Renal cortical epithelial cell (primary cell): ENCODE results near the gene TRNT1. TPM values are rescaled to one million over a fixed set of nuclear protein-coding genes. Genes with fewer than 3 reads are reported as not detected.

Source experiments
- DNase-seq: peaks from one replicate; pipeline ENCODE4 v3.0.0-alpha.2; 2011; ENCODE audit warnings: low read depth
- total RNA-seq: library from RNA; depleted of rRNA; stranded (reverse); fragments of >200 nt; gene quantifications from 2 replicates; pipeline ENCODE4 v1.2.3, GENCODE V29; 2014

The TRNT1 gene
- total RNA-seq, 1 donor from 2014 or later: 37.3 TPM

DNA sequence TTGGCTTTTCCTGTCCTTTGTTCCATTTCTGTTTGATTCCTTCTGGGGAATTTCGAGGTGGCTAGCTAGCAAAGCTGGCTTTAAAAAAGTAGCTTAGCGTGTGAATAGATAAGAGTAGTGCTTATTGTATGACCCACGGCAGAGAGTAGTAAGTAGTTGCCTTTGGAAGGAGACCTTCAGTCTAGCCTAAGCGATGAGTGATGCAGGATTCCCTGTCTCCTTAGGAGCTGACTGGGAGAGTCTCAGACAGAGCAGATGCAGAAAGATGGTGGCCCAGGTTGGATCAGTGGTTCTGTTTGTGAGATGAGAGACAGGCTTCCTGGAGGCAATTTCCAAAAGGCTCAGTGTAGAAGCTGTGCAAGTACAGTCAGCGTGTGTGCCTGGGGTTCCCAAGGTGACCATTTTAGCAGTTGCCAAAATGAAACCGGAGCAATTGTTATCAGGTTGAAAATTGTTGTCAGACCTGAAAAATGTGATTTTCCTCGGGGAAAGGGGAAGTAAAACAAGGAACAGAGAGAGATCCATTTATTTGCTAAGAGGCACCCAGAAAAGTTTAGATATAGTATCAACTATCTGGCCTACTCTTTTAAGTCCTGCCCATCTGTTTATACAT, 15.9 kb upstream of the TRNT1 start:
- no peak for DNase-seq

DNA sequence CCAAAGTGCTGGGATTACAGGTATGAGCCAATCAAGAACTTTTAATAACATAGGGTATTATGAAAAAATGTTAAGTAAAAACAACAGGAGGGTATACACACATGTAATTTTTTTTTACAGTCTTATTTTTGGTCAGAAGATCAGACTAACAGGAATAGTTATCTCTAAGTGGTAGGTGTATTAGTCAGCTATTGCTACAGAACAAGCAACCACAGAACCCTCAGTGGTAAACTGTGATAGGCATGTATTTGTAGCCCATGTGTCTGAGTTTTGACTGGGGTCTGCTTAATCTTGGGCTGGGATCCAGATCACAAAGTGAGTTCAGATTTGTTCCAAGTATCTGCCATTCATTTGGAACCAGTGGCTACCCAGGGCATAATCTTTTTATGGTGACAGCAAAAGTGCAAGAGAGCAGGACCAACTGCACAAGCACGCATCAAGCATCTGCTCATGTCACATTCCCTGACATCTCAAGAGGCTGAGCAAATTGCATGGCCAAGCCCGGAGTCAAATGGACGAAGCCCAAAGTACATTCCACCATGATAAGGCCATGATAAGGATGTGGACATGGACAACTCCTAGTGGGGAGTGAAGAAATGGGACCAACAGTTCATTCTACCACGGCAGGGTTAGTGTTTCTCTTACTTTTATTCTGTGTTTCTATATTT, 13.6 kb upstream of the TRNT1 start:
- no peak for DNase-seq

DNA sequence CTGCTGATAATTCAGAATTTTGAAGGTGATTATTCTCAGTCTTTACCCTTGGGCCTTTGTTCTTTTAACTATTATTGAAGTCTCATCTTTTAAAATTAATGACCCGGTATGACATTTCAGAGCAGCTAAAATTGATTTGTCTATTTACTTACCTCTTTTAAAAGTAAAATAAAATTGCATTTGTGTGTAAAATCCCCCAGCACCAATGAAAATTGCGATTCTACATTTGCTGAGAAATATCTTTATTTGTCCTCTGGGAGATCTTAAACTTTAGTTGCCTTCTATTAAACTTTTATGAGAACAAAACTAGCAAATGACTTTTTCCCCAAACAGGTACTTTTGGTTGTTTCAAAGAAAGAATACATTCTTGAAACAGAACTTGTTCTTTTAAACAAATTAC, 9.1 kb upstream of the TRNT1 start:
- no peak for DNase-seq

DNA sequence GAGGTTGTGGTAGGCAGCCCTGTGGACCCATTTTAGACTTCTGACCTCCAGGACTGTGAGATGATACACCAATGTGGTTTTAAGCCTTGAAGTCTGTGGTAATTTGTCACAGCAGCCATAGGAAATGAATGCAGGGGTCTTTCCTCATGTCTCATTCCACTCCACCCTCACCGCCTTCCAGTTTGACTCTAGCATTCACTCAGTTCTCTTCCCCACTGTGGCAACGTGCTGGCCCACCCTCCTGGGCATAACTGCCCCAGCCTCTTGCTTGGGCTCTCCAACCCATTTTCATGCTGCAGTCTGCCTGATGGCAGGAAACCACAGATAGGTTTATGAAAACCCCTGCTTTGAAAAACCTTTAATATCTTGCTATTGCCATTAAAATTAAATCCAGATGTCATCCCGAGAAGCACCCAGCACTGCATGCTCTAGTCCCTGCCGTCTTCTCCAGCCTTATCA, 7.3 kb upstream of the TRNT1 start:
- DNase-seq: no peak

DNA sequence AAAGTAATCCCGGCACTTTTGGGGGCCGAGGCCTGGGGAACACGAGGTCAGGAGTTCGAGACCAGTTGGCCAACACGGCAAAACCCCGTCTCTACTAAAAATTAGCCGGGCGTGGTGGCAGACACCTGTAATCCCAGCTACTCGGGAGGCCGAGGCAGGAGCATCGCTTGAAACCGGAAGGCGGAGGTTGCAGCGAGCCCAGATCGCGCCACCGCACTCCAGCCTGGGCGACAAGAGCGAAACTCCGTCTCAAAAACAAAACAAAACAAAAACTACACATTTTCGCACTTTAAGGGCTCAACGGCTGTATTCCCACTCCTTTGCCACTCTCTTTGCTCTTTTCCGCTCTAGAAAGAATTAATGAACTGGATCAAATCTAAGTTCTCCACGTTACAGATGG, 763 bp upstream of the TRNT1 start:
- no peak for DNase-seq

DNA sequence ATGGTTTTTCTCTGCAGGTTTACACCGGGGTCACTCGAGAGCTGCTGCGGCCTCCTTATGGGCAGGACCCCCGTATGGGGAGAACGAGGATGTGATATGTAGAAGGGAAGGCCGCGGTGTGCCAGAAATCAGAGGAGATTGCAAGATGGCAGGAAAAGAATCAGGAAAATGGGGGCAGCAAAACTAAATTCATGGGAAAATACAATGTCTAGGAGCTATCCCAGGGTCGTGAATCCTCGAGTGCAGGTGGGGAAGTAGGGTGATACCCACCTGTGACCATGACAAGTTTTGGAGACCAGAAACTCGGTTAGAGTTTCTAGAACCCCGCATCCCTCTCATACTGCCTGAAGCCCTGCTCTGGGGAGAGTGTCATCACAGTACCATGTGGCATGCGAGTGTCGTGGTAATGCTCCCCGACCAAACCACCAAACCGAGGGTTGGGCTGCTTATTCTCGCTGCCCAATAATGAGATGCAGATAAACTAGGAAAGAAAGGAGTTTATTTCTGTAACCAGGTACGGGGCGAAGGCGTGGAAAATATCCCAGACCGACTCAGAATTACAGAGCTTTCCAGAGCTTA, 781 bp downstream of the TRNT1 start:
- no peak for DNase-seq

DNA sequence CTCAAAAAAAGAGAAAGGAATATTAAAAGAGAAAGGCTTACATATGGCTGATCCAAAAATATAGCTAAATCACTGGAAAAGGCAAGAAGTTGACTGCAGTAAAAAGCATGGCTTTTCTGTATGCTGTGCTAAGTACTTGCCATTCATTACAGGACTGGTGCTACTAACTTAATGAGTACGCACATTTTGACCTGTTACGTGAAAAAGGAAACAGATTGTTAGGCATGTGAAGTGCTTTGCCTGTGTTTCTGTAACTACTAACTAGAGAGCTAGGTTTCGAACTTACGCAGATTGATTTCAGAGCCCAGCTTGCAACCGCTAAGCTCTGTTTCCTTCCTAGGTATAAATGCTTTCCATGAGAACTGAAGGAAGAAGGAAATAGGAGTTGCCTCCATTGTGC, 2.8 kb downstream of the TRNT1 start:
- no peak for DNase-seq

DNA sequence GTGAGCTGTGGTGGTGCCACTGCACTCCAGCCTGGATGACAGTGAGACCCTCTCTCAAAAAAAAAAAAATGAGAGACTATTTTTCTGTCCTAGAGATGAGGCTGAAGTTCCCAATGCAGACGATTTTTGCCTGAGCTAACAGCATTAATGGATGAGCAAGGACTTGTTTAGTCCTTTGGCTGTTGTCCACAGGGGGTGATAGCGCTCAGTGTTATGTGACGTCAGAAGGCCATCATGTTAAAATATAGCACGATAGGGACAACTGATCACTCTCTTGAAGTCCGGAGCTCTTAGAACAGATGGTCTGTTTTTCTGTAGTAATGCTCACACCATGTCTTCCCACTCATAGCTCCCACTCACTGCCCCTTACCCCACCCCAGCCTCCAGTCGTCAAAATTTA, 6.8 kb downstream of the TRNT1 start:
- DNase-seq: no peak

DNA sequence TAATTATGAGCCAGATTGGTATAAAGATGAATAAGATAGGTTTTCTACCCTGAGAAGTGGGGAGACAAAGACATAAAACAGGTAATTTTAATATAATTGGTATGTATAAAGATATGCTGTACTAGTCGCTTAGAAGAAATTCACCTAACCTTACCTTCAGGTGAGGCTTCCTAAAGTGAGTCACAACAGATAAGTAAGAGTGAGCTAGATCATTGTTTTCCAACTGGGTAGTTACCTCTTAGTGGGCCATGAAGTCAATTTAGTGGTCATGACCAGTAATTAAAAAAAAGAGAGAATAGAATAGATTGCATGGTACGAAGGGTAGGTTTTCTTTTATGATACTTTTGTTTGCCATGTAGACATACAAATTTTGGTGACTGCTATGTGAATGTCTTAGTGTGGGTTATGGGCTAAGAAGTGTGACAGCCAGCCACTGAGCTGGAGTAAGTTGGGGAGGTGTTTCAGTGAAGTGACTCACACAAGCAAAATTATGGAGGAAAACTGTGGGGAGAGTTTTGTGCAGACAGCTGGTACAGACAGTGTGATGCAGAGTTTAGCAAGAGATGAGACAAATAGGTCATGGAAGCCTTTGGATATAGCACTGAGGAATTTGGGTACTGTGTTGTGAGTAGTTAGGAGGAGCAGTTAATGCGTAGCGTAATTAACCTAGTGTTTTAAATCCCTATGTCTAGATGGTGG, 8.2 kb downstream of the TRNT1 start:
- no peak for DNase-seq

DNA sequence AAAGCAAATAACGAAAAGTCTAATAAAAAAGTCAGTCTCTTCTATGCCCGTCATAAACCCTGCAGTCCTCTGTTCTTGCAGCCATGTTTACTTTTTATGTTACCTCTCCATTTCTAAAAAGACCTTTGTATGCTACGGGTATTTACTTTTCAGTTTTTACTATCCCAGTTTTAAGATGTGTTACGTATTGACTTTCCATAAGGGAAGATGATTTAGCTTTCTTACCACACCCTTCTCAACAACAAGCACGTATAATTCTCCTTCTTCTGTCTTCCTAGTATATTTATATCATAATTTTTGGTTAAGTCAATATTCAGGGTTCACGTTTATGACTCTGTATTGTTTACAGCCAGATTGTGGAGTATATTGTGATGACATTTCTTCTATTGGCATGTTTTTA, 10.8 kb downstream of the TRNT1 start:
- no peak for DNase-seq

DNA sequence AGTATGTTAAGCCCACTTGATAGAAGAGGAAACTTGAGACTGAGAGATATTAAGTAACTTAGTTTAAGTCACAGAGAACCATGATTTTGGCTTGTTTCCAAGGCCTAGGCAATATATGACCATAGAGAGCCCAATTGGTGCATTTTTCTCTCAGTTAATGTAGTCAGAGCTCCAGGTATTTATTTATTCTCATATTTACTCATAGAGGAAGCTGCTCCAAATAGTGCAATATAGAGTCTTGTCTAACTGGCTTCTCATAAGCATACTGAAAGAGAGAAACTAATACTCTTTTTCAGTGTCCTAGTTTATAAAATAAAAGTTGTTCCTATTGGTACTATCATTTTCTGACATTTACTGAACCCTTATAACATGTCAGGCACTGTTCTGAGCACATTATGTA, 15.2 kb downstream of the TRNT1 start:
- DNase-seq: no peak

DNA sequence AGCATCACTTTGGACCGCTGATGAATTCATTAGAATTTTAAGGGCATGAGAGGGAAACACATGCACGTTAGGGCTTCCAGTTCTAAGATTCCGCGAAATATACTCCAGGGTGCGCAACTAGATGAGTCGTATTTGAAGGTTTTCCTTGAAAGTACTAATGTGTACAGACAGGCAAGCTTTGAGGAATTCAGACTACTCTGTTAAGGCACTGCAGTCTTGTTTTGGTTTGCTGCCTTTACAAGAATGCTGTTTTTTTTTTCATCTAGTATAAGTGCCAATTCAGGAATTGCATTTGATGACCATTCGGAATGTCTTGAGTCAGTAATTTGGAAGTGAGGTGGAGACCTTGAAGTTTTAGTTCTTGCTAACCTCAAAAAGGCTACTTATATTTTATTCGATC, 19.1 kb downstream of the TRNT1 start:
- no peak for DNase-seq

DNA sequence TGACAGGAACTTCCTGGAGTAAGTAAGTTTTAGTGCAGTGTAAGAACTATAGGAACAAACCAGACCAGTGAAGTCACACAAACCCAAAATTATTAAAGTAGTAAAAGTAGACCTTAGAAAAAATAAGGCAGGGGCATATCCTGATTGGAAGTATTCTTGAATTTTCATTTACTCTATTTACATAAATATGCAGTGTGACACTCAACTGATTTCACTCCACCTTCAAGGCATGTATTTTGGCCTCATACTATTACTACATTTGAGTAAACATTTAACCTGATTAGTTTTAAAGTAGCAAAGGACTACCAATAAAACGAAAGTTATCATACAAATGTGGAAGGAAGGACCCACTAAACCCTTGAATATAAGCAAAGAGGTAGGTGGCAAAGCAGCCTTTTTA, 22.8 kb downstream of the TRNT1 start:
- no peak for DNase-seq

DNA sequence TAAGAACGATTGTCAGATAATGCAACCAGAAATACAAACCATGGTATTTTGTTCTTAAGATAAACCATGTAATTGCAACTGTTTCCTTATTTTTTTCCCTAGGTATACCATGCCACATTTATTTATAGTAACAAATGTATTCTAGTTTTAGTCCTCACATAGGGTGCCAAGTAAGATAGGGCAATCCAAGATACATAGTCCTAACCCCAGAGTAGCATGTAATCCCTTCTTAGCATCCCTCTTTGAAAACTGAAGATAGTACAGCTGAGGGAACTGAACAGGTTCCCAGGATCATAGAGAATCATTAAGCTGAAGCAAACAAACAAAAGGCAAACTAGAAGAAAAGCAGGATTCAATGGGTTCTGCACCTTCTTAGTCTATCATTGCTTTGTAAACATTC, 24.8 kb downstream of the TRNT1 start:
- DNase-seq: no peak

DNA sequence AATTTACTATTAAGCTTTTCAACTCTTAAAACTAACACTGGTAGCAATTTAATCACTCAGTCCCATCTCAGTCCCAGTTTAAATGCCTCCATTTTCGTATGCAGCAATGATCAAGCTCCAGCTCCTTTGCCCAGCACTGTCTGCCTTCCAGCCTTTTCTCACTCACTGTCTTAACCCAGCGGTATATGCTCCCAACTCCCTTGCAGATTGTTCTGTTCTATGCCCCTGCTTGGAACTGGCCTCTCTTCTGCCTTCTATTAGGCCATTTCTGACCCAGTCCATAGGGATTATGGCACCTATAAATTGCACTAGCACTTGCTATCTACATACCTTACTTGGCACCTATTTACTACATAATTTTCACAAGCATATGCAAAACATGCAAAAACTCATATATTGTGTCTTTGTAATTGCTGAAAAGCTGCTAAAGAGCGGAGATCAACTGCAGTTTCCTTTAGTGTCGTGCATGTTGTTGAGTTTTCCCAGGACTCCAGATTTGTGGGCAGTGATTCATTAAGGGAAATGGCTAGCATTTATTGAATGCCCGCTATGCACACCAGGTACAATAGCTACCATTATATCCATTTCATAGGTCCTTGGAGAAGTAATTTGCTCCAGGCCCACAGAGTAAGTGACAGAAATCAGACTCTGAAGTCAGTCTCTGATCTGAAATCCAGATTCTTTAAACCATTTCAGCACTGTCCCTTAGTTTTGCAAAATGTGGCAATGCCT, 28.3 kb downstream of the TRNT1 start:
- DNase-seq: no peak

DNA sequence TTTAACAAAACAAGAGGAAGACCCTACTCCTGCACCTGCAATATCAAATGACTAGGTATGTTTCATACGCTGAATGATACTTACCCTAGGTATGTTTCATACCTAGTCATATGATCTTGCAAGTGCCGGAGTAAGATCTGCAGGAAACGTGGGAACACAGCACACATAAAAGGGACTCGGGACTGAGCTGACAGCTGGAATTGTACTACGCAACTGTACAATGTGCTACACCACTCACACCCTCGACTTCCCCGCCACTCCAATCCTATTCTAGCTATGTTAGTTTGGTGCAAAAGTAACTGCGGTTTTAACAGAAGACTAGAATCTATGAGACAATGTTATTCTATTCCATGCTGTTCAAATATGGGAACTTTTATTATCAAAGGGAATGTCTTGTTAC, 30.7 kb downstream of the TRNT1 start:
- DNase-seq: no peak

DNA sequence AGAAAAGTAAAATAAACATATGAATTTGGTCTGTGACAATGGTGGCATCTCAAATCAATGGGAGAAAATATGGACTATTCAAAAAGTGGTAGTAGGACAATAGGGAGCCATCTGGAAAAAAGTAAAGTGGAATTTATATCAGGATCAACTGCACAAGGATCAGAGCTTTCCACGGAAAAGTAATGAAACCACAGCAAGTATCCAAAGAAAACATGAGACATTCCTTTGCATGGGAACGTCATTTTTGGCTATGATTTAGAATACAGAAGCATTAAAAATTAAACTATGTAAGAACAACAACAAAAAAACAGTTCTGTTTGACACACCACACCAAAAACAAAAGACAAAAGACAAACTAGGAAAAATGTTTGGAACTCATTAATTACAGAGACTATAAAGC, 34.1 kb downstream of the TRNT1 start:
- no peak for DNase-seq

DNA sequence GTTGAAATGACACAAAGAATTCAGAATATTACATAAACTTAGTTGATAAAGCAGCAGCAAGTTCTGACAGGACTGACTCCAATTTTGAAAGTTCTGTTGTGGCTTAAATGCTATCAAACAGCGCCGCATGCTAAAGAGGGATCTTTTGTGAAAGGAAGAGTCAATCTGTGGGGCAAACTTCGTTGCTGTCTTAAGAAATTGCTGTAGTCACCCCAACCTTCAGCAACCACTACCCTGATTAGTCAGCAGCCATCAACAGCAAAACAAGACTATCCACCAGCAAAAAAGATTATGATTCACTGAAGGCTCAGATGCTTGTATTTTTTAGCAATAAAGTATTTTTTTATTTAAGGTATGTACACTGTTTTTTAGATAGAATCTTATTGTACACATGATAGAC, 38.5 kb downstream of the TRNT1 start:
- DNase-seq: no peak

DNA sequence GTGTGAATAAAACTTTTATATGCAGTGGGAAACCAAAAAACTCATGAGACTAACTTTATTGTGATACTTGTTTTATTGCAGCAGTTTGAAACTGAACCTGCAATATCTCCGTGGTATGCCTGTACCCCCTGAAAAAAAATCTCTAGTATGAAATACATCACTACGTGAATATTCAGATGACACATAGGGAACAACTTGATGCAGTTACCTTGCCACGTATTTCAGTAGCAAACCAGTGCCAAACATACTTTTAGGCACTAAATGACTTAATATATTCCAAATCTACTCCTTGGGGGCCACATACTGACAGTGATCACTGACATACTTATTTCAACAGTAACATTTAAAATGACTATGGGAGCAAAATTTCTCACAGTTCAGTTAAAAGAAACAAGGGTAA, 38.9 kb downstream of the TRNT1 start:
- DNase-seq: no peak

DNA sequence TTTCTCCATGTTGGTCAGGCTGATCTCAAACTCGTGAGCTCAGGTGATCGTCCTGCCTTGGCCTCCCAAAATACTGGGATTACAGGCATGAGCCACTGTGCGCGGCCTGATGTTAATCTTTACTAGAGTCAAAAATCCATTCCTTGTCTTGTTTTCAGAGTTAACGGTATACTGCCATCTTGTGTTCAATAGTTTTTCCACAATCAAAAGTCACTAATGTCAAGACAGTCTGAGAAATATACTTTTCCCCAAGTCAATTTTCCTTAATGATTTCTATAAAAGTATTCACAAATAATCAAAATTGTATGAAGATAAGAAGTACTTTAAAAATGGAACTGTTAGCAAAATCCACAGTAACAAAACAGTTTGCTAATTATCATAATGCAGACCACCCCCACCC, 44.3 kb downstream of the TRNT1 start:
- DNase-seq: peak; percentile 74

DNA sequence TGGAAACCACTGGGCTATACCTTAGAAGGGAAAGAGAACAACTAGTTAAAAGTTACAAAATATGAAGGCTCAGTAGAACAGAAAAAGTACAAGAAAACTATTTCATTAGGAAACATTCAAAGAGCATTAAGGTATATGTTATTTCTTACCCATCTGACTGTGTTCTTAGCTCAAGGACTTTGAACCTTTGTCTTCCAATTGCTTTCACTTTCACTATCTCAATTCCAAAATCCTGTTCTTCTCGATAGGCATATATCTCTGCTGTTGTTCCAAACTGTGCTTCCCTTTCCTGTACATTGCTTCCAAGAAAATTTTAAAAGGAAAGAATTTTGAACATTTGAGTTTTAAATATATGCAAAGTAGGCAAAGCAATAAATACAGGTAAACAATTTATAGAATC, 45.9 kb downstream of the TRNT1 start:
- DNase-seq: no peak

DNA sequence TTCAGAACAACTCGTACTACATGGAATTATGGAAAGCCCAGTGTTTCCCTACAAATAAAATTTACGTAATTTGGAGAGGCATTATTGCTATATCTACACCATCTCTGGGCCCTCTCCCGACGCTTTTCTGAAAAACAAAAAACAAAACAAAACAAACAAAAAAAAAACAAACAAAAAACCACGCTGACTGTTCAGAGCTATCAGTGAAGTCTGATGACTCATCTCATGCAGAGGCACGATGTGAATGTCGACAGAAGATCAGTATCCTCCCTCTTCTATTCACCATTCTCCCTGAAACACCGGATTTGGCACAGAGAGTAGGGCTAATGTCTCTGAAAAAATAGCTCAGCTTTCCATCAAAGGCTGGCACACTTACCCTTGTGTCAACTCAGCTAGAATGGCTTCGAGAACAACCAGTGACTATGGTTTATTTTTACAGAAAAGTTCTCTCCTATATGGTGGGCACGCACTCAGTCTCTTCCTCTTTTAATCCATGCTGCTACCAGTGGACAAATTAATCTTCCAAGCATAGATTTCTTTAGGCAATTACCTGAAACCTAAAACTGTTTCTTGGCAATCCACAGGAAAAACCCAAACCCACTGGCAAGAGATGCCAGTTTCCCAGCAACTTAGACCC, 51.2 kb downstream of the TRNT1 start:
- peak; percentile 26 for DNase-seq
